Subcutaneous adipose tissue (tissue), 4 donors: ENCODE data around the gene DCC. TPM values are rescaled to one million over a fixed set of nuclear protein-coding genes. Genes with fewer than 3 reads are reported as not detected.

Experiments used
- total RNA-seq, 4 donors: library from RNA; depleted of rRNA; stranded (reverse); fragments of >200 nt; gene quantifications; one replicate each; pipeline ENCODE4 v1.1.0, GENCODE V29; 2016
- TF ChIP-seq, protein P1 (sequence below): fragments of 450-650 bp; IDR thresholded peaks from one replicate; pipeline ENCODE4 v1.5.1; 2016; ENCODE audit warnings: low read depth, mild to moderate bottlenecking, control low read depth, antibody characterized with exemption, moderate library complexity

Gene DCC
- total RNA-seq, 4 donors from 2014 or later = not detected

DNA sequence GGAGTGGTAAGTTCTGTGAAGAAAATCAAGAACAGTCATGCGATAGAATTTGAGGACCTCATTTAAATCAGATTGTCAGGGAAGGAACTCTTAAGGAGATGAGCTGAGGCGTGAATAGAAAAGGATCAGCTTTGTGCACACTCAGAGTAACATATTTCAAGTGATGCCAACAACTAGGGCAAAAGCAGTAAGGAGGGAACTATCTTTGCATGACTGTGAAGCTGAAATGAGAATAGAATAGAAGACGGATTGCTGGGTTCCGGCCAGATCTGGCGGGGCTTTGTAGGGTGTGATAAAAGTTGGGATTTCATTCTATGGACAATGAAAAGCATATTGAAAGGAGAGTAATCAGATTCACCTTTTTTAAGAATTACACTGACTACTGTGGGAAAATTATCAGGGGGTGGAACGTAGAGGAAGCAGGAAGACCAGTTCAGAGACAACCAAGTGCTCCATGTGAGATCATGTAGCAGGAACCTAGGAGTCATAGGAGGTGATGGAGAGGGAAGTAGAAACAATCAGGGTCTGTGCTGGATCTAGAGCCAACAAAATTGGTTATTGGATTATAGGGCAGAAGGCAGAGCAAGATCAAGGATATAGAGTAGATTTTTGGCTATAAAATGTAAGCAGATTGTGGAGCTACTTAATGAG is 884.3 kb downstream of the DCC start:
- TF ChIP-seq, protein P1, sequence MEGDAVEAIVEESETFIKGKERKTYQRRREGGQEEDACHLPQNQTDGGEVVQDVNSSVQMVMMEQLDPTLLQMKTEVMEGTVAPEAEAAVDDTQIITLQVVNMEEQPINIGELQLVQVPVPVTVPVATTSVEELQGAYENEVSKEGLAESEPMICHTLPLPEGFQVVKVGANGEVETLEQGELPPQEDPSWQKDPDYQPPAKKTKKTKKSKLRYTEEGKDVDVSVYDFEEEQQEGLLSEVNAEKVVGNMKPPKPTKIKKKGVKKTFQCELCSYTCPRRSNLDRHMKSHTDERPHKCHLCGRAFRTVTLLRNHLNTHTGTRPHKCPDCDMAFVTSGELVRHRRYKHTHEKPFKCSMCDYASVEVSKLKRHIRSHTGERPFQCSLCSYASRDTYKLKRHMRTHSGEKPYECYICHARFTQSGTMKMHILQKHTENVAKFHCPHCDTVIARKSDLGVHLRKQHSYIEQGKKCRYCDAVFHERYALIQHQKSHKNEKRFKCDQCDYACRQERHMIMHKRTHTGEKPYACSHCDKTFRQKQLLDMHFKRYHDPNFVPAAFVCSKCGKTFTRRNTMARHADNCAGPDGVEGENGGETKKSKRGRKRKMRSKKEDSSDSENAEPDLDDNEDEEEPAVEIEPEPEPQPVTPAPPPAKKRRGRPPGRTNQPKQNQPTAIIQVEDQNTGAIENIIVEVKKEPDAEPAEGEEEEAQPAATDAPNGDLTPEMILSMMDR = no peak

DNA sequence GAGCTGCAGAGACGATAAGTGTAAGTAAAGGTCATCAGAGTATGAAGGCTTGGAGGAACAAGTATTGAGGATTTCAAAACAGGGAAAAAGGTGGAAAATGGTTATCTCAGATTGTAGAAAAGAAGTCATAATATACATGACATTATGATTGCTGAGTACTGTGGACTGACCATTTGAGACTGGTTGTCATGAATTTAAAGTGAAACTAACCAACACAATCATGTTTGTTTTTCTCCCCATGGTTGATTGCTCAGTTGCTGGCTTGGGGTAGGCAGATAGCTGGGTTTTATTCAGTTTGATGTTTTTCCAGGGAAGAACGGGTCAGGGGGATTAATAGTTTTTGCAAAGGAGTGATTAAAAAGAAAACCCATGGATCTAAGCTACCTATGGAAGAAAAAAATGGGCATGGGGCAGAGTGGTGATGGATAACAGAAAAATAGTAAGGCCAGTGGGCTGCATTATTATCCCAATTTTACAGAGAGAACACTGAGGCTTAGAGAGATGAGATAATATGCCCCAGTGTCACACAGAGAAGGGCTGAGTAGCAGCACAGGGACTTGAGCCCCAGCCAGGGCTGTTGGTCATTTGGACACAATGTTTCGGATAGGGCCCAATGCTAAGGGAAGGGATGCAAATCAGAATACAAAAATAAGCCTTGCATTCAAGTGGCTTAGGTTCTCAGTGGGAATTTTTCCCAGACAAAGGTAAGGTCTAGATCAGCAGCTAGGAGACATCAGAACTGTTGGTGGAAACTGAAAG is 885.7 kb downstream of the DCC start:
- TF ChIP-seq, protein P1 = no peak

DNA sequence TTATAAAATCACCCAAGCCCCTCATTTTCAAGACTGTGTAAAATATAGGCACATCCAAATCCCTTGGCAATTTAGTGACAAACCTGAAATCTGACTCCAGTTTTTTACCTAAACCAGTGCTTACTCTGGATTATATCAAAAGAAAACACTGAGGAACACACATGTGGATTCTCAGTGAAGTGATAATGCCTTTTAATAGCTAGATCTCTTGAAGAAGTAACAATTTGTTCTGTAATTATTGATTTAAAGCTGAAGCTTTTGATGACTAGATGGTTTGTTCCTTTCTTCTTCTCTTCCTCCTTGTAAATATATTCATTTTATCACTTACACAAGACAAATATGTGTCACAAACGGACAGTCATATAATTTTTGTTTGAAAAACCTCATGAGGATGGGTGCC is 894.6 kb downstream of the DCC start:
- TF ChIP-seq, protein P1 = no peak

DNA sequence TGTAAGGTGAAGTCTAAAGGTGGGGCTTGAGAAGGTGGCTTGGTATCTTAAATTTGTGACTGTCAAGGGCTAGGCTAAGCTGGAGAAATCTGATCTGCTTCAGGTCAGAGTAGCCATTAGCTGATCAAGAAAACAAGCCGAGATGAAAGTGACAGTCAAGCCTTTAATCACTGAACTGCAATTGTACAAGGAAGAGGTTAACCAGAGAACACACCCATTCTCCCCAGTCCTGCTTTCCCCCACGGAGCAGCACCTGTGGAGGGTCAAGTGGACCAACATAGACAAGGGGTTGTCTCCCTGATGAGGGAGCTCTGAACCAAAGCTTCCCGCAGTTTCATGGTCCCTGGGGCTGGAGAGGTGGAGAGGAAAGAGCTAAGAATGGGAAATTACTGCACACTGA is 901.2 kb downstream of the DCC start:
- TF ChIP-seq, protein P1 = no peak

DNA sequence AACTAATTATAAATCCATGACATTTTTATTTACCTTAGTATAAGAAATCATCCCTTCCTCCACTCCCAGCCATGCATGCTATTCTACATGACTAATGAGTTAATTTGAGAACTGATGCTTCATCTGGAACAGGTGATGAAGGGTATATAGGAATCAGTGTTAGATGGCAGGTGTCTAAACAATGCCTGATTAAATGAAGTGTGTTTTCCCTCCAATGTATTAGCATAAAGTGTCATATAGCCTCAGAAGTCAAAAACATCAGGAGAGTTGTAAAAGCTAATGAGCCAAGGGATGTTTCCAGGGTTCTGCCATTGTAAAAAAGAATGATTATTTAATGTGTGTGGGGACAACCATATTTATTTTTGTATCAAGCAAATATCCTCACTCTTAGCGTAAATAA is 913.8 kb downstream of the DCC start:
- TF ChIP-seq, protein P1 = no peak

DNA sequence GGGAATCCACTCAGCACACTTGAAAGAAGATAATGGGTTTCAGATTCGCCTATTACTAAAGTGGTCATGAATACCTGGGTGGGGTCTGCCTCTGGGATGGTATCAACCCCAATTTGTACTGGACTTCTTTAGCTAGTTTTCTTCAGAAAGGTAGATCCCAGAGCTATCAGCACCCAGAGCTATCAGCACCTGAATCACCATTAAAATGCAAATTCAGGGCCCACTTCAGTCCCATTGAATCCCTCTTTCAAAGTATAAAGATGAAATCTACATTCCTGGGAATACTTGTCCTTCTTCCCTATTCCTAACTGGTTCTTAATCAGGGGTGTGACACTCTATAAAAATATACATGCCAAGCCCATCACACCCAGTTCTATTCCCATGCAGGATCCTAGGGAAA is 914.3 kb downstream of the DCC start:
- TF ChIP-seq, protein P1 = no peak

DNA sequence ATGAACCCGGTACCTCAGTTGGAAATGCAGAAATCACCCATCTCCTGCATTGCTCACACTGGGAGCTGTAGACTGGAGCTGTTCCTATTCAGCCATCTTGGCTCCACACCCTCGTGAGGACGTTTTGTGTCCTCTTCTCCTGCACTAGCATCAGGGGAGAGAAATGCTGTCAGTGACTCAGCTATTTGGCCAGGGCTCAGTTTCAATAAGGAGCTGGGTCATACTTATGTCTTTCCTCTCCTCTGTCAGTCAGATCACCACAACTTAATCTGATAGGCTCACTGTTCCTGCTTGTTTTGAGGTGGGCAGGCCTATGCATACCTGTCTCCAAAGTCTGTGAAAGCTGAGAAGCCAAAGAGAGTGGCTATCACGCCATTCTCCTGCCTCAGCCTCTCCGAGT is 921.2 kb downstream of the DCC start:
- TF ChIP-seq, protein P1 = no peak
